ENCODE measurements around the gene NDUFS2. TPM values are rescaled to one million over a fixed set of nuclear protein-coding genes. Genes with fewer than 3 reads are reported as not detected.

The NDUFS2 gene
- total and polyA plus RNA-seq, 2 donors (not counting 1 experiment from before 2014, with no cell fraction given): 53.9 to 82.3 TPM

- ChIA-PET CTCF (interaction anchor here (0.5 to 5.4 kb wide), 6 partner anchors 13 to 202 kb away, joined by 3 to 64 read pairs (median 10); partner anchors contain the start of genes PPOX and TOMM40L), POLR2A (interaction anchor here (0.9 kb wide), 1 partner anchor 111 kb away, joined by 7 read pairs; the partner anchor contains the start of gene ARHGAP30)
- Histone ChIP-seq H3K9ac (ENCODE audit: low read length) (no peak overlapping the region), H3K79me2 (ENCODE audit: control insufficient read depth, insufficient read depth, low read length) (peaks cover 16% of the 10 kb centered on the region), H3K27ac (ENCODE audit: low read length in 2 of 2) (no peak overlapping the region), H3K9me3 (ENCODE audit: control extremely low read depth in 1 of 3, control insufficient read depth in 2 of 3, insufficient read depth in 1 of 3, low read length in 2 of 3) (no peaks in the 10 kb centered on the region), H3K4me1 (ENCODE audit: control insufficient read depth in 2 of 2, insufficient read depth in 2 of 2, low read length in 2 of 2) (peaks cover 57 to 78% of the 10 kb centered on the region in 2 donors), H3K36me3 (replicated peaks in 1 of 2; ENCODE audit: control extremely low read depth in 1 of 2, control insufficient read depth in 1 of 2, extremely low read depth in 1 of 2, insufficient read depth in 2 of 2, low read length in 1 of 2) (peaks cover 0 to 6% of the 10 kb centered on the region in 2 experiments), H2AFZ (ENCODE audit: insufficient read depth, low read depth, low read length, poor library complexity, severe bottlenecking) (no peak overlapping the region), H3K4me3 (ENCODE audit: control extremely low read depth in 1 of 5, extremely low read depth in 1 of 5, insufficient read depth in 1 of 5, low read depth in 2 of 5, low read length in 4 of 5) (no peak overlapping the region), H4K20me1 (ENCODE audit: control insufficient read depth, insufficient read depth, low read length, poor library complexity, severe bottlenecking) (peaks cover 9% of the 10 kb centered on the region), H3K4me2 (replicated peaks; ENCODE audit: low read depth, low read length, poor library complexity, severe bottlenecking) (no peak overlapping the region), H3K27me3 (replicated peaks in 1 of 4; ENCODE audit: control extremely low read depth in 1 of 4, control insufficient read depth in 3 of 4, insufficient read depth in 4 of 4, low read length in 3 of 4) (no peaks in the 10 kb centered on the region)
- peaks cover 75% of the 10 kb centered on the region for H3K4me1 Mint-ChIP-seq
- ATAC-seq (ENCODE audit: low read depth) (no peak), DNase-seq (no peak)
- peak overlapping the region; percentile 16 for H3K27ac Mint-ChIP-seq
- H3K27me3 Mint-ChIP-seq: no peaks in the 10 kb centered on the region
- intact Hi-C loops (cut with micrococcal nuclease): no loop called here
- H3K4me3 Mint-ChIP-seq: no peak overlapping the region
- WGBS (ENCODE audit: insufficient coverage): 58% methylated on average over 1 of the region's 1 CpG
- TF ChIP-seq EZH2 (IDR thresholded peaks at IDR 0.05; ENCODE audit: borderline replicate concordance, insufficient read depth, low read depth, low read length, poor library complexity, severe bottlenecking): no peak
- TF ChIP-seq CTCF (IDR thresholded peaks at IDR 0.05): peak; percentile 18
- no peaks in the 10 kb centered on the region for H3K9me3 Mint-ChIP-seq (ENCODE audit: insufficient read depth)
Measured at GRCh38 chr1:161180639-161181038, 21.5 kb upstream of the NDUFS2 start.

- peaks cover 75% of the 10 kb centered on the region for H3K4me1 Mint-ChIP-seq
- peak overlapping the region; percentile 55 for H2AFZ ChIP-seq (ENCODE audit: insufficient read depth, low read depth, low read length, poor library complexity, severe bottlenecking)
- intact Hi-C loops (cut with micrococcal nuclease): no loop called here
- no peaks in the 10 kb centered on the region for H3K9me3 ChIP-seq (ENCODE audit: control extremely low read depth in 1 of 3, control insufficient read depth in 2 of 3, insufficient read depth in 1 of 3, low read length in 2 of 3)
- no peaks in the 10 kb centered on the region for H3K36me3 ChIP-seq (replicated peaks in 1 of 2; ENCODE audit: control extremely low read depth in 1 of 2, control insufficient read depth in 1 of 2, extremely low read depth in 1 of 2, insufficient read depth in 2 of 2, low read length in 1 of 2)
- no peaks in the 10 kb centered on the region for H3K9me3 Mint-ChIP-seq (ENCODE audit: insufficient read depth)
- H3K27me3 Mint-ChIP-seq: no peaks in the 10 kb centered on the region
- H3K4me1 ChIP-seq (ENCODE audit: control insufficient read depth in 2 of 2, insufficient read depth in 2 of 2, low read length in 2 of 2): peaks cover 60 to 80% of the 10 kb centered on the region in 2 donors
- ATAC-seq (ENCODE audit: low read depth) (peak; percentile 4), DNase-seq (no peak)
- no peaks in the 10 kb centered on the region for H4K20me1 ChIP-seq (ENCODE audit: control insufficient read depth, insufficient read depth, low read length, poor library complexity, severe bottlenecking)
- no peak overlapping the region for H3K9ac ChIP-seq (ENCODE audit: low read length)
- peak overlapping the region; percentile 49 to 60 for H3K27ac ChIP-seq (ENCODE audit: low read length in 2 of 2)
- peak overlapping the region in 1 of 5 experiments; percentile 19 for H3K4me3 ChIP-seq (ENCODE audit: control extremely low read depth in 1 of 5, extremely low read depth in 1 of 5, insufficient read depth in 1 of 5, low read depth in 2 of 5, low read length in 4 of 5)
- H3K79me2 ChIP-seq (ENCODE audit: control insufficient read depth, insufficient read depth, low read length): peaks cover under 1% of the 10 kb centered on the region
- no peaks in the 10 kb centered on the region for H3K27me3 ChIP-seq (replicated peaks in 1 of 4; ENCODE audit: control extremely low read depth in 1 of 4, control insufficient read depth in 3 of 4, insufficient read depth in 4 of 4, low read length in 3 of 4)
- peak overlapping the region; percentile 91 for H3K27ac Mint-ChIP-seq
- peak overlapping the region; percentile 60 for H3K4me2 ChIP-seq (replicated peaks; ENCODE audit: low read depth, low read length, poor library complexity, severe bottlenecking)
- peak overlapping the region; percentile 60 for H3K4me3 Mint-ChIP-seq
- CTCF ChIA-PET: interaction anchor here (0.8 to 5.4 kb wide), 7 partner anchors 11 to 185 kb away, joined by 3 to 64 read pairs (median 16); partner anchors contain the start of genes CFAP126, NDUFS2, PPOX and TOMM40L
- POLR2A ChIA-PET: interaction anchor here (1.5 to 1.6 kb wide), 3 partner anchors 13 to 44 kb away, joined by 5 to 7 read pairs (median 5); partner anchors contain the start of genes PPOX and TOMM40L
- WGBS (ENCODE audit: insufficient coverage): 86% methylated on average over 1 of the region's 1 CpG
- TF ChIP-seq EZH2 (IDR thresholded peaks at IDR 0.05; ENCODE audit: borderline replicate concordance, insufficient read depth, low read depth, low read length, poor library complexity, severe bottlenecking) (no peak), CTCF (IDR thresholded peaks at IDR 0.05) (no peak)
Measured at GRCh38 chr1:161182214-161182613, 20.0 kb upstream of the NDUFS2 start.

All from B cell (primary cell).